ENCODE data around the gene CMTM1.
A peak's percentile ranks its signal among the peaks of the same experiment; 100 is the strongest.
"Not testable (repeated sequence)": the region's sequence is repeated elsewhere in the genome, so short reads cannot be mapped to it uniquely, and the experiment has no call there.

Gene CMTM1

DNA sequence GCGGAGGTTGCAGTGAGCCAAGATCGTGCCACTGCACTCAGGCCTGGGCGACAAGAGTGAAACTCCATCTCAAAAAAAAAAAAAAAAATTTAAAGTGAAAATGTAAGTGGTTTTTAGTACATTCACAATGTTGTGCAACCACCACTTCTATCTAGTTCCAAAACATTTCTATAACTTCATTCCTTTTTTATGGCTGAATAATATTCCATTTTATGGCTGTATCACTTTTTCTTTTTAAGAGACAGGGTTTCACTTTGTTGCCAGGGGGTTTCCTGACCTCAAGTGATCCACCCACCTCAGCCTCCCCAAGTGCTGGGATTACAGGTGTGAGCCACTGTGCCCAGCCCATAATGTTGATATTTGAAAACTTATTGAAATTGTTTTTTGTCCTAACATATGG, 26.6 kb downstream of the CMTM1 start:
- DNase-seq (ENCODE audit: low read depth), result no peak

DNA sequence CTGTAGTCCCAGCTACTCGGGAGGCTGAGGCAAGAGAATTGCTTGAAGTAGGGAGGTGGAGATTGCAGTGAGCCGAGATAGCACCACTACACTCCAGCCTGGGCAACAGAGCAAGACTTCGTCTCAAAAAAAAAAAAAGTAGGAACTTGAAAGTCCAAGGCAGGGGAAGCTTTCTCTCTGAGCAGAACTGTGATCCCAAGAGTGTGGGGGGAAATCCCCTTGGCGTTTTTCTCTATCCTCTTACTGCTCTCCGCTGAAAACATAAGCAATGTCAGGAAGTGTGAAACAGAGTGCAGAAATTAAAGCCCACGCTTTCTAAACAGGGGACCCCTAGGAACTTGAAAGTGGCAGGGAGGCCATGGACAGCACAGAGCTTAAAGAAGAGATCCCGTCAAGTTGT, 28.5 kb downstream of the CMTM1 start:
- DNase-seq (ENCODE audit: low read depth), result no peak

DNA sequence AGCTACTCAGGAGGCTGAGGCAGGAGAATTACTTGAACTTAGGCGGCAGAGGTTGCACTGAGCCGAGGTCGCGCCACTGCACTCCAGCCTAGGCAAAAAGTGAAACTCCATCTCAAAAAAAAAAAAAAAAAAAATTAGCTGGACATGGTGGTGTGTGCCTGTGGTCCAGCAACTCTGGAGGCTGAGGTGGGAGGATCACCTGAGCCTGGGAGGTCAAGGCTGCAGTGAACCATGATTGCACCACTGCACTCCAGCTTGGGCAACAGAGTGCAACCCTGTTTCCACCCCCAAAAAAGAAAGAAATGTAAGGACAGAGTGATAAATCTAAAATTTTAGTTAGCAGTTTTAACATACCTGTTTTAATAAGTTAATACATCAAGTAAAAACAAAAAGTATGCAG, 30.3 kb downstream of the CMTM1 start:
- not testable (repeated sequence) for DNase-seq (ENCODE audit: low read depth)

DNA sequence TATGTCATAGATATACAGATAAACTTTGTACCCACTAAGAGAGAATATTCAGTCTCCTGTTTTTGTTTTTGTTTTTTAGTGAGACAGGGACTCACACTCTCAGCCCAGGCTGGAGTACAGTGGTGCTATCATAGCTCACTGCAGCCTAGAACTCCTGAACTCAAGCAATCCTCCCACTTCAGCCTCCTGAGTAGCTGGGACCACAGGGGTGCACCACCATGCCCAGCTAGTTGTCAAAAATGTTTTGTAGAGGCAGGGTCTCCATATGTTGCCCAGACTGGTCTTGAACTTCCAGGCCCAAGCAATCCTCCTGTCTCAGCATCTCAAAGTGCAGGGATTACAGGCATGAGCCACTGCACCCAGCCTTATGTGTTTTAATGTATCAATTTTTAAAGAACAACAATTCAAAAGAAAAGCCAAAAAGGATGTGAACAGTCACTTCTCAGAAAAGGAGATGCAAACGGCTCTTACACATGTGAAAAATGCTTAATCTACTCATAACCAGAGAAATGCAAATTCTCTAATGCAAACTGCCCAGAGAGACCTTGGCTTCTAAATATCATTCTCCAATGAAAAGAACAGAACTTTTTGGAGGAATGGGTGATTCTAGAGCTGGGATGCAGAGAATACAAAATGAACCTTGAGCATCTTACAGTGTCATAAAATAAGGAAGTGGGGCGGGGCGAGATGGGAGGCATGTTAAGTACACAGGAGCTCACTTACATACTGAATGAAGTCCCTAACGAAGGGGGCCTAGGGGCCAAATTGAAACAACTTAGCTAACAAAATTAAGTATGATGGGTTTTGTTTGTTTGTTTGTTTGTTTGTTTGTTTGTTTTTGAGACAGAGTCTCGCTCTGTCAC, 31.0 kb downstream of the CMTM1 start:
- no peak for DNase-seq (ENCODE audit: low read depth)

DNA sequence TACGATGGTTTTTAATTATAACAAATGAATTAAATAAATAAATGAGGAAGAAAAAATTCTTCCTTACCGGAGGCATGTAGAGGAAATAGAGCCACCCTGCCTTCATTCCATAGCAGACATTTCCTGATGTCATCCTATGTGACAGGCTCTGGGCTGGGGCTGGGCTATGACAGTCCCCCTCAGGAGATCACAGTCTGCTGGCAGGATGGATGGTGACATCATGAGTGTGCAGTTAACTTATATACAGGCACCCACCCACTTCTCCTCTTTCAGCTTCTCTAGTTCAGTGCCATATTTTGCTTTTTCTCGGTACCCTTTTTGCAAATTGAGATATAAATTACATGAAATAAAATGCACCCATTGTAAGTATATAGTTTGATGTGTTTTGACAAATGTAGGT, 31.9 kb downstream of the CMTM1 start:
- no peak for DNase-seq (ENCODE audit: low read depth)

DNA sequence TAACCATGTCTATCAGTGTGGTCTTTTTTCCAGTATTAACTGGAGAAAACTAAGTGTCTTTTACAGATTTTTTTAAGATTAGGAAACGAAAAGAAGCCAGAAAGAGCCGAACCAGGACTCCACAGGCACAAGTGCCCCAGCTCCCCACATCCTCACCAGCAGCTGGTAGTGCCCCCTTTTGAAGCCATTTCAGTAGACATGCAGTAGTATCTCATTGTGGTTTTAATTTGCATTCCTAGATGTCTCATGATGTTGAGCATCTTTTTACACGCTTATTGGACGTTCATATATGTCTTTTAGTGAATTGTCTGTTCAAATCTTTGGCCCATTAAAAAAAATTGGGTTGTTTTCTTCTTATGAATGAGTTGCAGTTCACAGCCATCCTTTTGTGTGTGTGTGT, 33.5 kb downstream of the CMTM1 start:
- no peak for DNase-seq (ENCODE audit: low read depth)

DNA sequence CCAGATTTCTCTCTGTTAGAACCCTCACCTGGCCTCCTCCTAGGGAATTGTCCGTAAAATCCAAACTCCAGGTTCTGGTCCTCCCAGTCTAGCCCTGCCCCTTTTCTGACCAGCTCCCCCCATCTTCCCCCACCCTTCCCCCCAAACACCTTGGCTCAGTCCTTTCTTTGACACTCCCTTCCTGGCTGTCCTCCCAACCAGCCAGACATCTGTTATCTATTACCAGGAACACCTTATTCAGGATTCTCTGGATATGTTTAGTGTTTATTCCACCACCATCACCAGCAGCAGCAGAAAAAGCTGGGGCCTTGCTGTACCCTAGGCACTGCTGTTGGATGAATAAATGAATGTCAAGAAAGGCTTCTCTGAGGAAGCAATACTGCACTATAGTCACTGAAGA, 34.2 kb downstream of the CMTM1 start:
- no peak for DNase-seq (ENCODE audit: low read depth)

DNA sequence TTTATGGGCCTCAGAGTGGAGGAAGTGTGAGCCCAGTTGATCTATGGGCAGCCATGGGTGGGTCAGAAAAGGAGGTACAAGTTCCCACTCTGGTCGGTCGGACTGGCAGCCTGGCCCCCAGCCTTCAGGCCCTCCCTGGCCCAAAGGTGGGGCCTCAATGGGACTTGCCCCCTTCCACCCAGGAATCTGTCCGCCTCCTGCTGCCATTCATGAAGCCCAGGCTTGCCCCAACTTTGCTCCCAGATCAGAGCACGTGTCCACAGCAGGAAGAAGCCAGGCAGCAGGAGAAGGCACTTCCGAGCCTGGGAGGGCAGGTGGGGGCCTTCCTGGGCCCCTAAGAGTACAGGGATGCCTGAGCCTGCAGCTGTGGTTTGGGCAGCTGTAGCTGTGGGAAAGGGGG, 35.2 kb downstream of the CMTM1 start:
- no peak for DNase-seq (ENCODE audit: low read depth)

DNA sequence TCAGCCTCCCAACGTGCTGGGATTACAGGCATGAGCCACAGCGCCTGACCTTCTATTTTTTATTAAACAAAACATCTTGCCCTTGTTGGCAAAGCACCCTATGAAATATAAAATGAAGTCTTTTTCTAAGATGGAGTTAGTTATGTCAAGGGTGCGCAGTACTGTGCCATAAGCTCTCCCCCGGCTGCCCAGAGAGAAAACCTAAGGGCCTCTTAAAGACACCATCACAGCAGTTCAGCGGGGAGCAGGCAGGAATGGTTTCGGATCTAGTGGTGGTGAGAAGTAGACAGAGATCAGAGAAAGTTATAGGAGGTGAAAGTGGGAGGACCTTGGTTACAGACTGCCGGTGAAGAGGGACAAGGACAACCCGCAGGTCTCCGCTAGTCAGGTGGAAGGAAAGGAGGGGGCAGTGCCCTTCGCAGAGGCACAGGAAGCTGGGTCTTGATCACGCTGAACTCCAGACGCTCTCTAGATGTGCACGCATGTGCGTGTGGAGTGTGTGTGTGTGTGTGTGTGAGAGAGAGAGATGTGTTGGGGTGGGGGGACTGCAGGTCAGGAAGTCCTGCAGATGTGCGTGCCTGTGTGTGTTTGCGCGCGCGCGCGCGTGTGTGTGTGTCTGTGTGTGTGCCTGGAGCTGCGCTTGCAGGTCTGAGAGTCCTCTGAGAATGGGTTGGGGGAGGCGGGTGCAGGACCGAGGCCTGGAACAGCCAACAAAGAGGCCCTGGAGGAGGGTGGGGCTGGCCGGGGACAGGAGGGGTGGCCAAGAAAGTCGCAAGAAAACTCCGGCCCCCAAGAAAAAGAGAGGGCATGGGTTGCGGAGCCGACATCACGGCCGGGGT, 37.5 kb downstream of the CMTM1 start:
- DNase-seq (ENCODE audit: low read depth), result no peak

DNA sequence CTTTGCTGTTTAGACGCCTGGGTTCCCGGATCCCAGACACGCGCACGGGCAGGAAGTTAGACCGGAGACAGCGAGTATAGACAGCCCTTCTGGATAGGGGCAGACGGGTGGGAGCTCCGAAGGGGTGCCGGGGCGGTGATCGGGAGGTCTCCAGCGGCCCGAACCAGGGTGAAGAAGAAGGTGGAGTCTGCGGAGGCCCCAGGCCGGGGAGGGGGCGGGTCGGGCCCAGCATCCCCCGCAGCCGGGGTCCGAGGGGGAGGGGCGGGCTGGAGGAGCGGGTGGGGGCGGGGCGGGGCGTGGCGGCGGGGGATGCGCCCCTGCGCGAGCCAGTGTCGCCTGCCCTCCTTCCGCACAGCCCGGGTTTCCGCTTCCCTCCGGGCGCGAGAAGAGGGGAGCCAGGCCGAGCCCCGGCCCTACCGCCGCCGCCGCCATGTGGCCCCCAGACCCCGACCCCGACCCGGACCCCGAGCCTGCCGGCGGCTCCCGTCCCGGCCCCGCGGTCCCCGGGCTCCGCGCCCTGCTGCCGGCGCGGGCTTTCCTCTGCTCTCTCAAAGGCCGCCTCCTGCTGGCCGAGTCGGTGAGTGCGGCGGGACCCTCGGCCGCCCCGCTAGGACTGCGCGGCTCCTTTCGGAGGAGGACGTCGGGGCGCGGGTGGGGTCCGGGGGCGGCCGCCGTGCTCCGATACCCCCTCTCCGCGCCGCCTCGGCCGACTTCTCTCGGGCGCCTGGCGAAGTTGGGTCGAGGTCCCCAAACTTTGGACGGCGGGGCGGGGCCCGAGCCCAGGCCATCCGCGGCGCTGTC, 38.3 kb downstream of the CMTM1 start, which contains the start of gene CMTM3:
Gene CMTM3 (plus strand): TSS at position 329 of the 801 bp plus-strand sequence. CDS start 102 bp downstream, at position 431.
- DNase-seq (ENCODE audit: low read depth), result no peak

DNA sequence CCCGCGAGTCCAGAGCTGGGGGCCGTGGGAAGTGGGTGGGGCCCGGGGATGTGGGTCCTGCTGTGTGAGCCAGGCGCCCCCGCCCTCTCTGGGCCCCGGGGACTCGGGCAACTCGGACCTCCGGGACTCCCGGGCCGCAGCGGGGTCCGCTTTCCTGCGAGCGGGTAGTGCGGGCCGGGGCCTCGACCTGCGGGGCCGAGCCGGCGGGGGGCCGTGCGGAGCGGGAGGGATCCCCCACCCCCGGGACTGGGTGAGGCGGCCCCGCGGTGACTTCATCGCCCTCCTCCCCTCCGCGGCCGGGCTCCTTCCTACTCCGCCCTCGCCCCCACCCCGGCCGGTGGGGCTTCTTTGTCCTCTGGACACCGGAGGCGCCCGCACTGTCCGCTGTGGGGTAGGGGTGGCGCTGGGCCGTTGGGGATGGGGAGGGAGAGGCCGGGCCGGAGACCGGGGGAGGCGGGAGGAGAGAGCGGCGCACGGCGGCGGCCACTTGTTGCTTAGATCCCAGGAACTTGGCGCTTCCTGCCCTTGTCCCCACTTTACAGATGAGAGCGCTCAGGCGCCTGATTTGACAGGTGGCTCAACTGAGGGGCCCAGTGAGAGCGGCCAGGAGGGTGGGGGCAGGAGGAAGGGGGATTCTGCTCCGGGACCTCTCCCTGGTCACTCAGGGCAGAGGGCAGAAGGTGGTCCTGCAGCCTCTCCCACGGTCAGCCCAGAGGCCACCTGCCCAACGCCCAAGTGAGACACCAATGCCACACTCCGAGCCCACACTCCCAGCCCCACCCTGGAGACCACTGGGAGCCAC, 39.1 kb downstream of the CMTM1 start:
- no peak for DNase-seq (ENCODE audit: low read depth)

DNA sequence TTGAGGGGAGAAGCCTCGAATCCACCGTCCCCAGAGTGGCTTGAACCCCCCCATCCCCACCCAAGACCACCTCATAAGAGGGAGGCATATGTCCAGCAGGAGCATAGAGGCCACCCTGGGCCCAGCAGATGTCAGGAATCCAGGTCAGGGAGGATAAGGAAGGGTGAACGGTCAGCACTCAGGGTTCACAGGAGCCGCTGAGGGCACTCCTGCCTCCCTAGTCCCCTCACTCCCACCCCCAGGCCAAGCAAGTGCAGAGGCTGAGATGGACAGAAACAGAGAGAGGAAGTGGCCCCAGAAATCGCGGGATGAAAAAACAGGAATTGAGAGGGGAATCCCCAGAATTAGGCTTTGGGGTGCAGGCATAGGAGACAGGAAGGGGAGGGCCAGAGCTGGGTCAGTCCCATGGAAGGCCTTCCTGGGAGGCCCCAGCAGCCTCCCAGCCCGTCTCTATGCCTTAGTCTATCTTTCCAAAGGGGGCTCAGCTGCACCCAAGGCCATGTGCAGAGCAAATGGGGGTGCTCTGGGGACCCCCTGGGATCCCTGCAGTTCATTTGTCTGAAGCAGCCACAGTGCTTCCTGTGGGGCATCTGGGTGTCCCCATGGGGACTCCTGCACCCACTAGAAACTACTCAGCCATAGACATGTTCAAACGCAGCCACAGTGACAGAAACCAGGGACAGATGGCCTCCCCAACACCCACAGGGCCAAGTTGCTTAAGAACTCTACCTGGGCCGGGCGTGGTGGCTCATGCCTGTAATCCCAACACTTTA, 39.9 kb downstream of the CMTM1 start:
- DNase-seq (ENCODE audit: low read depth), result no peak

DNA sequence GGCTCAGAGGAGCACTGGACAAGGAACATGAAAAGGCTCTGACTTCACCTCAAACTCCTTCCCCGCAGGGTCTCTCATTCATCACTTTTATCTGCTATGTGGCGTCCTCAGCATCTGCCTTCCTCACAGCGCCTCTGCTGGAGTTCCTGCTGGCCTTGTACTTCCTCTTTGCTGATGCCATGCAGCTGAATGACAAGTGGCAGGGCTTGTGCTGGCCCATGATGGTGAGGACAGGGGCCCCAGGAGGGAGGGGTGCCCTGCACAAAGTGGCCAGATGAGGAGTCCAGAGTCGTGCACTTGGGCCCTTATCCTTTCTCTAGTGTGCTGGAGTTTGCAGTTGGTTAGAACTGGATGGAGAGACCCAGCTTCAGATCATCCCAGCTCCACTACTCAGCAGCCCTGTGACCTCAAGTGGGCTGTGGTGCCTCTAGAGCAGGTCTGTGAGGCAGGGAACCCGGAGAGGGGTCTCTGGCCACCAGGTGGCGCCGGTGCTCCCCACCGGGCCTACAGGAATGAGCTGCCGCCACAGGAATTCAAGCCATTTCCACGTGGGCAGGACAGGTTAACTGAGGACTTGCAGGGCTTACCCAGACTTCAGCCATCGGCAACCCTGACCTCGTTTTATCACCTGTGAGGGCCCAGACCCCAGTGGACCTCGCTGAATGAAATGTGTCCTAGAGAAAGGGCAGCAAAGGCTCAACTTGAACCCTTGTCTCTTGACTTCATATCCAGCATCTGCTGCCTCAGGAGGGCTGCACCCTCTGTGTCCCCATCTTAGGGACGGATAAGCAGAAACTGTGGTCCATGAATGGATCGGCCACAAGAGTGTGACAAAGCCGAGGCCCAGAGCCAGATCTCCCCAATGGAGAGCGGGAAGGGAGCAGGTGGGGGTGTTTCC, 42.3 kb downstream of the CMTM1 start:
- peak; percentile 70 for DNase-seq (ENCODE audit: low read depth)

DNA sequence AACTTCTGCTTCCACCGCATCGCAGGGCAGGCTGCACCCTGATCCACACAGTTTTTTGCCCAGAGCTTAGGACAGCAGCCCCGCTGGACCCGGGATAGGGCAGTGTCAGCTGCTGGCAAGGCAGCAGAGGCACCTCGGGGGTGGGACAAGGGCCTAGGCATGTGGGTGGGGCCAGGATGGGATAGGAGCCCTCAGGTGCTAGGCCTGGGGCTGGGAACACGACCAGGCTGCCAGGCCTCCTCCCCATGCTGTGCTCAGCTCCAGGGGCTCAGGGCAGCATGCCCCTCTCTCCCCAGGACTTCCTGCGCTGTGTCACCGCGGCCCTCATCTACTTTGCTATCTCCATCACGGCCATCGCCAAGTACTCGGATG, 42.9 kb downstream of the CMTM1 start:
- DNase-seq (ENCODE audit: low read depth), result no peak

DNA sequence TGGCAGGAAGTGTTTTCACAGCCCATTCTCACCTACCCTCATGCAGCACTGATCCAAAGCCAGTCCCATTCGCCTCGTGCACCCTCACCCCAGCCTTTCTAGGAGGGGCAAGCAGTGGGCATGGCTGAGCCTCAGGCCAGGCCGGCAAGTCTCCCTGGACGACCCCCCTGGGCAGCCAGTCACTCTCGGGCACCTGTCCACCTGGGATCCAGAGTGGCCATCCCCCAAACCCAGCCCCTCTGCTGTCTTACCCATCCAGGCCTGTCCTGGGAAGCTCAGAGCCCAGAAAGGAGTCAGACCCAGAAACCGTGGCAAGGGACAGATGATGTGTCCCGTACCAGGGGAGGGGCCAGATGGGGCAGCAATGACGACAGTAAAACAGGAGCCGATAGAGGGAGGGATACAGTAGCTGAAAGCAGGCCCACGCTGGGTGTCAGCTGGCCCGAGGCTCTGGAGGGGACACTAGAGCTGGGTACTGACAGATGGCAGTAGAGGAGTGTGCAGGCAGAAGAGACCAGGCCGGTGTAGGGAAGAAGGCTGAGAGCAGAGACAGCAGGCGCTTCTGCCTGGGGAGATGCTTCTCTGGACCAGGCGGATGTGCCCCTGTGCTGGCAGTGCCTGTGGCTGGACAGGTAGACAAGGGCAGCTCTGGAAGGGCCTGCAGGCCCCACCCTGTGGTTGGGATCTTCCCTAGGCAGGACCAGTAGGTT, 44.0 kb downstream of the CMTM1 start:
- DNase-seq (ENCODE audit: low read depth), result no peak

DNA sequence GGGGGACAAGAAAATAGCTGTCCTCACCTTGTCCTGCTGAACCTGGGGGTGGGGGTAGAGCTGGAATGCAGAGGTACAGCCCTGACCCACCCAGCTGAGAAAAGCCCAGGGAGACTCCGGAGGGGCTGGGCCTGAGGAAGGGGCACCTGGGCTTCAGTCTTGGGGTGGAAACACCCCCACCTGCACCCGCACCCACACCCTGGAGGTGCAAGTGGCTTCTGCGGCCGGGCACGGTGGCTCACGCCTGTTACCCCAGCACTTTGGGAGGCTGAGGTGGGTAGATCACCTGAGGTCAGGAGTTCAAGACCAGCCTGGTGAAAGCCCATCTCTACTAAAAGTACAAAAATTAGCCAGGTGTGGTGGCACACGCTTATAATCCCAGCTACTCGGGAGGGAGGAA, 45.7 kb downstream of the CMTM1 start:
- DNase-seq (ENCODE audit: low read depth), result not testable (repeated sequence)

DNA sequence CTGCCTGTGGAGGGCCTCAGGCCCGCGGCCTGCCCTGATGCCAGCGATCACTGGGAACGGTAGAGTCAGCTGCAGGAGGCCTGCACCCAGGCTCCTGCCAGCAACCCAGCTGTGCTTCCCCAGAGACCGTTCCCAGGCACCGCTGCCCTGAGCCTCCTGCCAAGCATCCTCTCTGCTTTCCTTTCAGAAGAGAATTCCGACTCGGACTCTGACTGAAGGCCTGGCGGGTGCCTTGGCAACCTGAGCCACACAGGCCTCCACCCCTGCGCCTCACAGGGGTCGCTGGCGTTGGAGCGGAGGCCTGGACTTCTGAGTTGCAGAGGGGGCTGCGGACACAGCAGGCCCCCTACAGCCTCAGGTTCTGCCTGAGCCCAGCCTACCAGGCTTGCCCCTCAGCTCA, 46.2 kb downstream of the CMTM1 start:
- no peak for DNase-seq (ENCODE audit: low read depth)

DNA sequence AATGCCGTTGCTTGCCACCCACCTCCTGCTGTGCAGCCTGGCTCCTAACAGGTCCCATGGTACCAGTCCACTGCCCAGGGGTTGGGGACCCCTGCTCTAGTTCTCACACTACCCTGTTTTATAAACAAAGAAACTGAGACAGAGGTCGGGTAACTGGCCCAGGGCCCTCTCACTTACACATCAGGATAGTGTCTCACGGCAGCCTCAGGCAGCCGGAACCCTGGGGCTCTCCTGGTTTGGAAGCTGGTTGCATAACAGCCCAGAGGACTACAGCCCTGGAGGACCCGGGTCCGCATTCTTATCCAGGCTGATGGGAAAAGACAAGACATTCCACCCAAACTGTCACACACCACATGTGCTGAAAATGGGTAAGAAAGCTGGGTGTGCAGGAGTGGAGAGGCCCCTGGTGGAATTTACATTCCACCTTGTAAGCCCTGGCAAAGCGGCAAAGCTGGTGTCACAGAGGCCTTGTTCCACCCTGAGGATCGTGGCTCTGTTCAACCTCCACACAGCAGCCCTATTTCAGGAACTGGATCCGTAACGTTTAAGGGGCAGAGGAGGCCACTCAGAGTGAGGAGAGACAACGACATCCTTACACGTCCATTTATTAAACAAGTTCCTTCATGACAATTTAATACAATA, 48.0 kb downstream of the CMTM1 start:
- no peak for DNase-seq (ENCODE audit: low read depth)

DNA sequence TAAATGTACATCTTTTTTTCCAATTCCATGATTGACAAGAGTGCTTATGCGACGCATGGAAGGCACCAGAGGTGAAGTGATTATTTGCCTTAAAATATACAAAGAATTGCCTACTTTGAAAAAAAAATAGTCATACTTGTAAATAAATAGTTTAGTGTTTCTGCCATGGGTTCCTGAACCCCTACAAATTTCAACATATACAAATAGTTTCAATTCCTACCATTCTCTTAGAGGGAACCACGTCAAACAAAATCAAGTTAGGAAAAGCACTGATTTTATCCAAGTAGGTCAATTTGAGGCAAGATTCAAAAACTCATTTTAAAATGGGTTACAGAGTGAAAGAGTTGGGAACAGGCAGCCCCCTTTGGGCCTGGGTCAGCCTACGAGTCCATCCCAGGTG, 49.9 kb downstream of the CMTM1 start:
- no peak for DNase-seq (ENCODE audit: low read depth)

Measured in HS-27A (cell line).